Inflammatory macrophage treated with lipopolysaccharide for 1 hour (primary cell): Measurements from ENCODE around the gene SLC25A6.
"Not testable (repeated sequence)": the region's sequence is repeated elsewhere in the genome, so short reads cannot be mapped to it uniquely, and the experiment has no call there.

Experiments
- DNase-seq, 2 donors: peaks; one replicate each; pipeline ENCODE4 v3.0.0-alpha.2; 2020 to 2022

SLC25A6 gene

GRCh38 chrX:1389181-1389992 lies 2.5 kb downstream of the SLC25A6 start:
- DNase-seq: no peak

GRCh38 chrX:1388651-1389050 lies 3.3 kb downstream of the SLC25A6 start:
- DNase-seq: no peak

GRCh38 chrX:1387141-1387776 lies 4.7 kb downstream of the SLC25A6 start:
- no peak for DNase-seq

- no peak for DNase-seq
These were observed 5.4 kb downstream of the SLC25A6 start for GRCh38 chrX:1386338-1387127.

GRCh38 chrX:1385253-1386223 lies 6.4 kb downstream of the SLC25A6 start:
- no peak for DNase-seq

- DNase-seq: no peak
These were observed 7.2 kb downstream of the SLC25A6 start for GRCh38 chrX:1384658-1385252.

GRCh38 chrX:1380672-1381233 lies 11.2 kb downstream of the SLC25A6 start:
- DNase-seq: peak; percentile 2 to 5

- DNase-seq: no peak
These were observed 13.6 kb downstream of the SLC25A6 start for GRCh38 chrX:1378306-1378759.

GRCh38 chrX:1368385-1368698 lies 23.6 kb downstream of the SLC25A6 start:
- DNase-seq: no peak

GRCh38 chrX:1366363-1366762 lies 25.6 kb downstream of the SLC25A6 start:
- DNase-seq: not testable (repeated sequence)

GRCh38 chrX:1361910-1362309 lies 30.0 kb downstream of the SLC25A6 start:
- DNase-seq: no peak

- no peak for DNase-seq
These were observed 30.6 kb downstream of the SLC25A6 start for GRCh38 chrX:1361275-1361674.

- no peak for DNase-seq
These were observed 31.7 kb downstream of the SLC25A6 start for GRCh38 chrX:1360171-1360570.

- no peak for DNase-seq
These were observed 32.4 kb downstream of the SLC25A6 start for GRCh38 chrX:1359477-1359873.

- DNase-seq: no peak
These were observed 33.0 kb downstream of the SLC25A6 start for GRCh38 chrX:1358793-1359476.

GRCh38 chrX:1357993-1358392 lies 33.9 kb downstream of the SLC25A6 start:
- no peak for DNase-seq

GRCh38 chrX:1355131-1356046 lies 36.5 kb downstream of the SLC25A6 start:
- DNase-seq: no peak

GRCh38 chrX:1354036-1355019 lies 37.6 kb downstream of the SLC25A6 start:
- no peak for DNase-seq
